Anterior cingulate cortex (tissue), 58 donors: Measurements from ENCODE around the gene RASA3.
"Not testable (repeated sequence)": the region's sequence is repeated elsewhere in the genome, so short reads cannot be mapped to it uniquely, and the experiment has no call there.

Source experiments
- DNase-seq, 58 donors: peaks; one replicate each; lab custom pipeline; 2025; lab: John Stamatoyannopoulos, UW

The RASA3 gene

GRCh38 chr13:114025714-114026431, 106.5 kb downstream of the RASA3 start:
- DNase-seq: peak in 28 of 58 donors; percentile 8 to 73 (median 44)

- DNase-seq: no peak
Observed at GRCh38 chr13:114025405-114025713, 107.1 kb downstream of the RASA3 start.

DNA sequence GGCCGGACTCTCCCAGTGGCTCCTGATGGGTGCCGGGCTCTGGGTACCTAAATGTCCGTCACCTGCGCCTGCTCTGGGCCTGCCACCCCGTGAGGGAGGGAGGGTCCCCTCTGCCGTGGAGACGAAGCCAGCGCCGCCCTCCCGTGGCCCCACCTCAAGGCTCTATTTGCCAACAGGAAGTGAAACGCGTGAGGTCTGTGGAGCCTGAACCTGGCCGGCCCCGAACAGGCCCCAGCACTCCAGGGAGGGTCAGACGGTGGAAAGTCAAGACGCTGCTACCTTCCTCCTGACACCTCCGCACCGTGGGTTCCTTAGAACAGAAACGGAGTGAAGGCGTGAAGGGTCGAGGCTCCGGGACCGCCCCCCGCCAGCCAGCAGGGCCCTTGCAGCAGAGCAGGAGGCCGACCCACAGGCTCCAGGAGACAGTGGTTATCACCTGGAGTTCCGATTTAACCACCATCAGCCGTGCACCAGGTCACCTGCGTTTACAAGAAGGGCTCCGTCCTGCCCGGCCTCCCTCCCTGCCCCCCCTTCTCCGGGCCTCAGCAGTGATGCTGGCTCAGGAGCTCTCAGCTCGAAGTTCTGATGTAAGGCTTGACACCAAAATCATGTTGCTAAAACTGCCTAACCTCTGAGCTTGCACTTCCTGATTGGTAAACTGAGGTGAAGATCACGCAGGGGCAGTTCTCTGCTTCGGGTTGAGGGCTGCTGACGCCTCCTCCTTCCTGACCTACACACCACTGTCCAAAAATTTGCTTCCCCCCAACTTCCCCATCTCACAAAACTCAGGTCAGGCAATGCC, 107.6 kb downstream of the RASA3 start:
- DNase-seq: no peak

GRCh38 chr13:114023716-114024602, 108.5 kb downstream of the RASA3 start:
- no peak for DNase-seq

DNA sequence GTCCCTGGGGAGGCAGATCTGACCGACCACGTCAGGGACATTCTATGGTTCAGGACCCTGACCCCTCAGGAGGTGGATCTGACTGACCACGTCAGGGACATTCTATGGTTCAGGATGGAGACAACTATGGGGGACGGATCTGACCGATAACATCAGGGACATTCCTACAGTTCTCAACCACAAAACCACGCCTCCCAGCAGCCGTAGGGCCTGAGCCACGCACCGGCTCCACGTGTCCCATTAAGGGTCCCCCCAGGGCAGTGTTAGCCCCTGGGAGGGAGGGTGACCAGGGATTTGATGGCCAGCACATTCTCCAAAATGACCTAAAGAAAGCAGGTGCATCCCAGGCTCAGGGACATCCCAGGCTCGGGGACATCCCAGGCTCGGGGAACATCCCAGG, 109.5 kb downstream of the RASA3 start:
- DNase-seq: no peak

DNA sequence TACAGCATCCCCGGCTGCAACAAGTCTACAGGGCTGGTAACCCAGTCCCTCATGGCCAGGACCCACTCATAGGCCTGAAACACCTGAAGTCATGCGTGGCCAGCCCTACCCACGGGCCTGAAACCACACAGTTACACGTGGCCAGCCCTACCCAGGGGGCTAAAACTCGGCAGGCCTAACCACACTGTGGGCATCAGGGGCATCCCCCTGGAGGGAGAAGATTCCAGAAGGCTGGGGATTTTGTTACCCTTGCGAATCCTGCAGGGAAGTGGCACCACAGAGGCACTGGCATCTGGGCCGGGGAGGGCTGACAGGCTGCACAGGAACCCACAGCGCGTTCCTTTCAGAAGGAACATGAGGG, 110.1 kb downstream of the RASA3 start:
- no peak for DNase-seq

DNA sequence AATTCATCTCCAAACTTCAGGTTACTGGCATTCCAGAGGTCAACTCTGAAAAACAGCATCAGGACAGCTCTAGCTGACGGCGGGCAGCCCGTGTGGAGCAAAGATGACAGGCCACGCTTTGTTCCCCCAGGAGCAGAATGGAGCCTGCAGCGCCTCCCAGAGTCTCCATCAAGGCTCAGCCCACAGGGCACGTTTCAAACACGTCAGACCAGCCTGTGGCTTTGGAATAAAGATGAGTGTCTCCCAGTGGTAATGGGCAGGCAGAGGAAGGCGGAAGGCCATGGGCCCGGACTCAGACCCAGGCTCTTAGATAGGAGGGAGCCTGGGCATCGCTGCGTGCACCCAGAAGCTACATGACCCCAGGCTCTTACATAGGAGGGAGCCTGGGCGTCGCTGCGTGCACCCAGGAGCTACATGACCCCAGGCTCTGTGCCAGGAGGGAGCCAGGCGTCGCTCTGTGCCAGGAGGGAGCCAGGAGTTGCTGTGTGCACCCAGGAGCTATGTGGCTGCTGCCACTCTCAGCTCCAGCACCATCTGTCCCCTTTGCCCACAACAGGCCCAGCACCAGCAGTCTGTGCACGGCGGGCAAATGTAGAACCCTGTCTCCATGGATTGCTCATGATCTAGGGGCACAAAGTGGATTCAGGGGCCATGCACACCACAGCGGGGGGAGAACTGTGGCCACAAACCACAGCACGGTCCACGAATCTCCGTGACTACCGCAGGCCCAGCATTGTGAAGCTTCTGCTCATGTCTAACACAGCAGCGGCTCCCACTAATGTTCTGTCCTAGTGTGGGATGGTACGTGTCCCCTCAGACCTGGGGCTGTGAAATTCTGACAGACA, 110.7 kb downstream of the RASA3 start:
- DNase-seq: peak in 15 of 58 donors; percentile 23 to 64 (median 58)

DNA sequence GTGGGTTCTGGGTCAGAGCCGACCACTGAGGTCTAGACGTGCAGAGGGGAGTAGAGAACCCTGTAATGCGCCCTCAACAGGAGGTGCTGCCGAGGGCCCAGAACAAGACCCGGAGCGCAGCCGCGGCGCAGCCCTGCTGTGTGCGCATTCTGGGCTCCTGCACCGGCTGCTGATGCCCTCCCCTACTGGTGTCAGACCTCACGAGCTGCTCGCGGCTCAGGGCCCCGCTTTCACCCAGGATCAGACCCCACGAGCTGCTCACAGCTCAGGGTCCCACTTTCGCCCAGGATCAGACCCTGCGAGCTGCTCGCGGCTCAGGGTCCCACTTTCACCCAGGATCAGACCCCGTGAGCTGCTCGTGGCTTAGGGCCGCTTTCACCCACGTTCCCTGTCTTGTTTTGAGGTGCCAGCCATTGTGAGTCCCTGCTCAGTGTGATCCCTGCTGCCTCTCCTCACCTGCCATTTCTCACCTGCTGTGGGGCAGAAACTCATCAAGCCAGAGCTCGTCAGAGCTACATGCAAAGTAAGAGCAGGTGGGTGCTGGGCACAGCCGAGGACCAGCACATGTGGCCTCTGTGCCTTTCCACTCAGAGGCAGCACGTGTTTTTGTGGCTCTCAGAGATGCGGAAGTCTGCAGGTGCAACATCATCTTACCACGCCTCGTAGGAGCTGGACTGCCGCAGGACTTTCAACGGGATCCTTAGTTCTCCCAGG, 111.5 kb downstream of the RASA3 start:
- no peak for DNase-seq

DNA sequence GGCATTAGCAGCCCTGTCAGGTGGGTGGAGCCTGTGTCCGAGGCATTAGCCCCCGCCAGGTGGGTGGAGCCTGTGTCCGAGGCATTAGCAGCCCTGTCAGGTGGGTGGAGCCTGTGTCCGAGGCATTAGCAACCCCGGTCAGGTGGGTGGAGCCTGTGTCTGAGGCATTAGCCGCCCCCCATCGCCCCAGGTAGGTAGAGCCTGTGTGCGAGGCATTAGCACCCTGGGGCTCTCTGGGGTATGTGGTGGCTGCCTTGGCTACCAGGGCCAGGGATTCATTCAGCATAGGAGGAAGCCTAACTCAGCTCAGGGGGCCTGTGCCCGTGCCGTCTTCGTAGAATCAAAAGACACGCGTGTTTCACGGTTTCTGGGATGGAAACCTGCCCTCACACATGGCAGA, 112.3 kb downstream of the RASA3 start:
- DNase-seq: not testable (repeated sequence)

DNA sequence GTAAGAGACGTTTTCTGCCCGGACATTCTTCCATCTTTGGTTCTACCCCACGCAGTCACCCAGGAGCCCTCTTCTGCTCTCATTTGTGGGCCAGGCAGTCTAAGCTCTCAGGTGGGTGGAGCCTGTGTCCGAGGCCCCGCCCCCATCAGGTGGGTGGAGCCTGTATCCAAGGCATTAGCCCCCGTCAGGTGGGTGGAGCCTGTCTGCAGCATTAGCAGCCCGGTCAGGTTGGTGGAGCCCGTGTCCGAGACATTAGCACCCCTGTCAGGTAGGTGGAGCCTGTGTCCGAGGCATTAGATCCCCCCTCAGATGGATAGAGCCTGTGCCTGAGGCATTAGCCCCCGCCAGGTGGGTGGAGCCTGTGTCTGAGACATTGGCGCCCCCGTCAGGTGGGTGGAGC, 113.1 kb downstream of the RASA3 start:
- peak in 2 of 58 donors; percentile 18 to 37 for DNase-seq

DNA sequence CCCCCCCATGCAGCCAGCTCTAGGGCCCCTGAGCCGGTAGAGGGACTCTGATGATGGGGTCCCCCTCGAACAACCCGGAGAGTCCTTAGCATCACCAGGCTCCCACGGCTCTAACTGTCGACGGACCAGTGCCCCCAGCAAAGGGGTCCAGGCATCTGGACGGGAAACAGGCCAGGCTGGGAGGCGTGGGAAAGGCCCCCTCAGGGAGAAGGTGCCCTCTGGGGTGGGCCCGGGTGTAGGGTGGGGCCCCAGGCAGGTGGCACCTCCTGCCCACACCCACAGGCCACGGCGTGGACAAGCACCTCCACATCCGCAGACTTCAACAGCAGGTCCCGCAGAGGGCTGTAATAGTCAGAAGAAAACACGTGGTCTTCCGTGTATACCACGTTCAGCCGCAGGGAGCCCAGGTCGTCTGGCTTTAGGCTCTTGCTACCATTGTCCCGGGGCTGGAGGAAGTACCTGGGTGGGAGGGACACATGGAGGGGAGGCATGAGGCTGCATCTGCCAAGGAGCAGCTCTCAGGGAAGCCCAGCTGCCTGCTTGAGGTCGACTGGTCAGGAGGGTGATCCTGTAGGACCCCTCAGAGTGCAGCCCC, 113.9 kb downstream of the RASA3 start:
- DNase-seq: no peak

GRCh38 chr13:114017966-114018365, 114.5 kb downstream of the RASA3 start:
- DNase-seq: no peak

- DNase-seq: no peak
Observed at GRCh38 chr13:114017028-114017630, 115.3 kb downstream of the RASA3 start.

DNA sequence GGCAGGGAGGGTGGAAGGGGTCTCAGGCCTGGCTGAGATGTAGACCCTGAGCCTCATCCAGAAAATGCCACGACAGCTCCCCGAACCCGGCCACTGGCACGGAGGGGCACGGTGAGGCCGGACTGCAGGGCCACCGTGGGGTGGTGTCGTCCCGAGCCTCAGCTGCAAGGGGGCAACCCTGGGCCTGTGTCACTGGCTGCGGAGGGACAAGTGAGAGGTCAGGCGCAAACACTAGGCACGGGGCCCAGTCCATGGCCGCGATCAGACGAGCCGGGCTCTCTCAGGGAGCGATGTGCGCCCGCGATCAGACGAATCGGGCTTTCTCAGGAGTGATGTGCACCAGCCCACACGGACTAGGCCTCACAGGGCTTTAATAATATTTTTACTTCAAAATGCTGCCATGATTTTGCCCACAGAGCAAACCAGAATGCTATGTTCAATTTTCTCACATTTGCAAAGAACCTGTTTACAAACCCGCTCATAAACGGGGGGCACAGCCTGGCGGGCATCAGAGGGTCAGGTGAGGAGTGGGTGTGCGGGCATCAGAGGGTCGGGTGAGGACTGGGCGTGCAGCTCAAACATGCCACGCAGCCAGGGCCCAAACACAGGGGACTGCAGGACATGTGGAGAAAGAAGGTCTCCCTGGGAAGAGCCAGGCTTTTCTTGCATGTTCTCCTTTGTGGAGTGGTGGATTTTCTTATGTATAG, 115.9 kb downstream of the RASA3 start:
- DNase-seq: no peak

- no peak for DNase-seq
Observed at GRCh38 chr13:114015969-114016295, 116.5 kb downstream of the RASA3 start.

- DNase-seq: no peak
Observed at GRCh38 chr13:114015111-114015968, 117.1 kb downstream of the RASA3 start.

GRCh38 chr13:114013952-114014629, 118.3 kb downstream of the RASA3 start:
- DNase-seq: no peak
